Nucleus accumbens (tissue), 56 donors: ENCODE data around the gene PRIM1.
A peak's percentile ranks its signal among the peaks of the same experiment; 100 is the strongest.
"Not testable (repeated sequence)": the region's sequence is repeated elsewhere in the genome, so short reads cannot be mapped to it uniquely, and the experiment has no call there.

ENCODE experiments used
- DNase-seq, 56 donors: peaks; one replicate each; lab custom pipeline; 2025; lab: John Stamatoyannopoulos, UW

PRIM1 gene

DNA sequence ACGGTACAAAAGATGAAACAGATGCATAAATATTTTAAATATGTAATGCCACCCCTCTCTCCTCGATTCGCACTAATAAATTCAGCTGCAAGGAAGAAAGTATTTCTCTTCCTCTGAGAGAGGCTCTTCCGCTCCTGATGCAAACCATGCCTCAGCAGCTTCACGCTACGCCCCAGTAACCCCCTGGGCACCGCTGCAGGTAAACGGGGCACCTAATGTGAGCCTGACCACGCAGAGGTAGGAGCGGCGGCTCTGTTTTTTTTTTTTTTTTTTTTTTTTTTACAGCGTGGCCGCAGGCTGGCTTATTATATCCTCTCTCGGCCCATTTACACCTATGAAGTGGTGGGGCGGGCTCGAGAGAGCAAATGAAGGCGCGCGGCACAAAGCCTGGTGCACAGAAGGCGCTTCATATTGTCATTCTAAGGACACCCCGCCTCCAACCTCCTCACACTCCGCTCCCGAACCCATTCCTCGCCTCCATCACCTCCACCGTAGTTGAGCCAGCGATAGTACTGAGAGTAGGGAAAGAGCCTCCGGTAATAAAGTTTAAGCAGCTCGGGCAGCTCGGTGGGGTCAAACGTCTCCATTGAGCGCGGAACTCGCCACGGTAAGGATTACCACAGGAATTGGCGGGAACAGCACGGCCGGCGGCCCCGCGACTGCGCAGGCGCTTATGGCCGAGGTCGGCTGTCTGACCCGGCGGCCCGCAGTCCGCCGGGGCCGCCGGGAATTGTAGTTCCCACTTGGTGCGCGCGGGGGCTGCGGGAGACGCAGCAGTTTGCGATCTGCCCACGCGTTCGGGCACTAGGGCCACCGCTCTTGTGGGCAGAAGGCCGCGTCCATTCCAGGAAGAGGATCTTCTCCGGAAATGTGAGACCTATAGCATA, at the start of gene PRIM1:
Gene PRIM1, minus strand, starts transcription at position 612 of the 887 bp plus-strand sequence. Its CDS starts 25 bp downstream, at position 587.
- peak in 55 of 56 donors; percentile 20 to 87 (median 73) for DNase-seq

DNA sequence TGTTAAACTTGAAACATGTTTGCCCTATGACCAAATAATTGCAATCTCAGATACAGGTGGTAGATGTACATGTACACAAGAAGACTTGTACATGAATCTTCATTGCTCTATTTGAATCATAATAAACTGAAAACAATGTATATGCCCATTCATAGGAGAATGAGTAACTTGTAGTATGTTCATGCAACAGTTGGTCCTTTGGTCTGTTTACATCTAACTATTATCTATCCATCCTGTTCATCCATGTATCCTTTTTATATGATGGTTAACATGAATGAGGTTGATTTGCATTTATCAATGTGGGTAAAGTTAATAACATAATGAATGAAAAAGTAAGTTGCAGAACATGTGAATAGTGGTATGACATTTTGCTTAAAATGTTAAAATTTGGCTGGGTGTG, 48.1 kb upstream of the PRIM1 start:
- no peak for DNase-seq

DNA sequence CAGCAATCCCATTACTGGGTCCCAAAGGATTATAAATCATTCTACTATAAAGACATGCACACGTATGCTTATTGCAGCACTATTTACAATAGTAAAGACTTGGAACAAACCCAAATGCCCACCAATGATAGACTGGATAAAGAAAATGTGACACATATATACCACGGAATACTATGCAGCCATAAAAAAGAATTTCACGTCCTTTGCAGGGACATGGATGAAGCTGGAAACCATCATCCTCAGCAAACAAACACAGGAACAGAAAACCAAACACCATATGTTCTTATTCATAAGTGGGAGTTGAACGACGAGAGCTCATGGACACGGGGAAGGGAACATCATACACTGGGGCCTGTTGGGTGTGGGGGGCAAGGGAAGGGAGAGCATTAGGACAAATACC, 47.2 kb upstream of the PRIM1 start:
- DNase-seq: not testable (repeated sequence)

DNA sequence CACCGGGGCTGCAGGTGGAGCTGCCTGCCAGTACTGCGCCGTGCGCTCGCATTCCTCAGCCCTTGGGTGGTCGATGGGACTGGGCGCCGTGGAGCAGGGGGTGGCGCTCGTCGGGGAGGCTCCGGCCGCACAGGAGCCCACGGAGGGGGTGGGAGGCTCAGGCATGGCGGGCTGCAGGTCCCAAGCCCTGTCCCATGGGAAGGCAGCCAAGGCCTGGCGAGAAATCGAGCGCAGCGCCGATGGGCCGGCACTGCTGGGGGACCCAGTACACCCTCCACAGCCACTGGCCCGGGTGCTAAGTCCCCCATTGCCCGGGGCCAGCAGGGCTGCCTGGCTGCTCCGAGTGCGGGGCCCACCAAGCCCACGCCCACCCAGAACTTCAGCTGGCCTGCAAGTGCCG, 43.7 kb upstream of the PRIM1 start:
- not testable (repeated sequence) for DNase-seq

DNA sequence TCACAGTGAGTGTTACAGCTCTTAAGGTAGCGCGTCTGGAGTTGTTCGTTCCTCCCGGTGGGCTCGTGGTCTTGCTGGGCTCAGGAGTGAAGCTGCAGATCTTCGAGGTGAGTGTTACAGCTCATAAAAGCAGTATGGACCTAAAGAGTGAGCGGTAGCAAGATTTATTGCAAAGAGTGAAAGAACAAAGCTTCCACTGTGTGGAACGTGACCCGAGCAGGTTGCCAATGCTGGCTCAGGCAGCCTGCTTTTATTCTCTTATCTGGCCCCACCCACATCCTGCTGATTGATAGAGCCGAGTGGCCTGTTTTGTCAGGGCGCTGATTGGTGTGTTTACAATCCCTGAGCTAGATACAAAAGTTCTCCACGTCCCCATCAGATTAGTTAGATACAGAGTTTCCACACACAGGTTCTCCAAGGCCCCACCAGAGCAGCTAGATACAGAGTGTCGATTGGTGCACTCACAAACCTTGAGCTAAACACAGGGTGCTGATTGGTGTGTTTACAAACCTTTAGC, 43.0 kb upstream of the PRIM1 start:
- DNase-seq: not testable (repeated sequence)

DNA sequence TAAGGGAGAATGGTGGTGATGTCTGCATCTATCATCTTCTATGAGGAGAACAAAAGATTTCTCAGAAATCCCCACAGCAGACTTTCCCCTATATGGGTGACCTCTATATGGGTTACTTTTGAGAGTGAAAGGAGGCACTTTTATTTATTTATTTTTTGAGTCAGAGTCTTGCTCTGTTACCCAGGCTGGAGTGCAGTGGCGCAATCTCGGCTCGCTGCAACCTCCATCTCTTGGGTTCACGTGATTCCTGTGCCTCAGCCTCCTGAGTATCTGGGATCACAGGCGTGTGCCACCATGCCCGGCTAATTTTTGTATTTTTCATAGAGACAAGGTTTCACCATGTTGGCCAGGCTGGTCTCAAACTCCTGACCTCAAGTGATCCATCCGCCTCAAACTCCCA, 41.0 kb upstream of the PRIM1 start:
- not testable (repeated sequence) for DNase-seq

DNA sequence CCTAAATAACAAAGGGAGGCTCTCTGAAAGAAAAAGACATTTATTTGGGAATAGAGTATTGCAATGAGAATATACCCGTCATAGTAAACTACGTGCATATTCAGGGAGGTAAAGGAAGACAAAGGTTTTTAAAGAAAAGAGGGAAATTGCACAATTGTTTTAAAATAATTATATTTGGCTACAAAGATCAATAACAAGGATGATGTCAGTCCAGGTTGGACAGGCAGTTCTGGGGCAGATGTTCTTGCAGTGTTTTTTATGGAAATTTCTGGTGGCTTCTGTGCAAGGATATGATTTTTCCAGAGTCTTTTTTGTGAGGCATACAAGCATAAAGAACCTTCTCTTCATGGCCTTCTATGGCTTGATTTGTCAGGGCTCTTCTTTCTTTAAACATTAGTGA, 40.6 kb upstream of the PRIM1 start:
- DNase-seq: no peak

DNA sequence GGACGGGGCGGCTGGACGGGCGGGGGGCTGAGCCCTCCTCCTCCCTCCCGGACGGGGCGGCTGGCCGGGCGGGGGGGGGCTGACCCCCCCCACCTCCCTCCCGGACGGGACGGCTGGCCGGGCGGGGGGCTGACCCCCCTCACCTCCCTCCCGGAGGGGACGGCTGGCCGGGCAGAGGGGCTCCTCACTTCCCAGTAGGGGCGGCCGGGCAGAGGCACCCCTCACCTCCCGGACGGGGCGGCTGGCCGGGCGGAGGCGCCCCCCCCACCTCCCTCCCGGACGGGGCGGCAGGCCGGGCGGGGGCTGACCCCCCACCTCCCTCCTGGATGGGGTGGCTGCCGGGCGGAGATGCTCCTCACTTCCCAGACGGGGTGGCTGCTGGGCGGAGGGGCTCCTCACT, 37.3 kb upstream of the PRIM1 start:
- not testable (repeated sequence) for DNase-seq

DNA sequence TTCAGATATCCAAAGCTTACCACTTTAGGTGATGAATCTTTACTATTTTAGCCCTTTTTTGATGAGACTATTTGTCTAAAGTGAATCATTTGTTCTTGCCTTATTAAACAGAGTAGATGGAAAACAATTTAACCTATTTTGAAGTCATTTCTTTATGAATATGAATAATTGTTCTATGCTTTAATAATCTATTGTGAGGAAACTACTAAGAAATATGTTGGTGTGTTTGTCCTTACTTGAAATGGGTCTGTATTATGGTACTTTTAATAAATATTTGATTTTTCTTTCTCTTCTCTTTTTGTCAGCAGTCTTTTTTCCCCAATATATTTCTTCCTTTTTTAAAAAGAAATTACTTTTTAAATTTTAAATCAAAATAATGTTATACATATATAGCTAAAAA, 35.4 kb upstream of the PRIM1 start:
- no peak for DNase-seq

DNA sequence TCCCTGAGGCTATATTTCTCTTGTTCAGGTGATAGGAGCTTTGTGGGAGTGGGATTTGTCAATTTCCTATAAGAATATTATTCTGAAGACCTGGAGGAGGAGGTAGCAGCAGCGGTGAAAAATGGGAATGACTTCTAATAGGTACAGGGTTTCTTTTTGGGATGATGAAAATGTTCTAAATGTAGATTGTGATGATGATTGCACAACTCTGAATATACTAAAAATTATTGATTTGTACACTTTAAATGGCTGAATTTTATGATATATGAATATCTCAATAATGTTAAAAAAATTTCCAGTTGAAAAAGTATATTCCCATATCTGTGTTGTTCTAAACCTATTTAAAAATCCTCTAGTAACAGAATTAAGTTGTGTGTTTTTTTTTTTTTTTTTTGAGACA, 33.8 kb upstream of the PRIM1 start:
- no peak for DNase-seq

DNA sequence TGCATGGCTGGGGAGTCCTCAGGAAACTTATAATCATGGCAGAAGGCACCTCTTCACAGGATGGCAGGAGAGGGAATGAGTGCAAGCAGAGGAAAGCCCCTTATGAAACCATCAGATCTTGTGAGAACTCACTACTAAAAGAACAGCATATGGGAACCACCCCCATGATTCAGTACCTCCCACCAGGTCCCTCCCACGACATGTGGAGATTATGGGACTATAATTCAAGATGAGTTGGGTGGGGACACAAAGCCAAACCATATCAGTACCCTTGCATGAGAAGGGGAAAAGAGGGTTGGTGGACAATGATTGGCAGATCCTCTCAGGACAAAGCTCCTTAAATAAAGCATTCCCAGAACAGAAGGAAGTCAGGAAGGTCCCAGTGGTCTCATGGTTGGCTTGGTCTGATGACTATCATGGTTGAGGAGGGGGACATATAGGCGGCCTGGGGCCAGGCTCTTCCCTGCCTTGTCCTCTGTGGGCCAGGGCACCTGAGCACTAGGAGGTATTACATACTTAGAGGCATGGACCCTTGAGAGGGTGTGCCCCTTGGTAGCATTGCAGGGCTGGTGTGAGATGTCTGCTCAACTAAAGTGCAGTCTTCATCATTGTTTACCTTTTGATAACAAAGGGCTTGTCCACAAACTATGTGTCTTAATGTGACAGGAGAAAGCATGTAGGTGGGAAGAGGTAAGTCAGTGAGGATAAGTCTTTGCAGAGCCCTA, 33.2 kb upstream of the PRIM1 start:
- DNase-seq: no peak

DNA sequence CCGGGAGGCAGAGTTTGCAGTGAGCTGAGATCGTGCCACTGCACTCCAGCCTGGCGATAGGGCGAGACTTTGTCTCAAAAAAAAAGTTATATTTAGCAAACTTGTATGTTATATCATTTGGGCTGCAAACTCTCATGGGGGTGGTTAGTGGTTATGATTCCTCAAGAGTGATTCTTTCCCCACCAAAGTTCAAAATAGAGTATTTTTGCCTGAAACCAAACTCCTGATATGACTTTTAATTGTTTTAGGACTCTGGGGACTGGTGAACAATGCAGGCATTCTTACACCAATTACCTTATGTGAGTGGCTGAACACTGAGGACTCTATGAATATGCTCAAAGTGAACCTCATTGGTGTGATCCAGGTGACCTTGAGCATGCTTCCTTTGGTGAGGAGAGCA, 29.6 kb upstream of the PRIM1 start:
- no peak for DNase-seq

DNA sequence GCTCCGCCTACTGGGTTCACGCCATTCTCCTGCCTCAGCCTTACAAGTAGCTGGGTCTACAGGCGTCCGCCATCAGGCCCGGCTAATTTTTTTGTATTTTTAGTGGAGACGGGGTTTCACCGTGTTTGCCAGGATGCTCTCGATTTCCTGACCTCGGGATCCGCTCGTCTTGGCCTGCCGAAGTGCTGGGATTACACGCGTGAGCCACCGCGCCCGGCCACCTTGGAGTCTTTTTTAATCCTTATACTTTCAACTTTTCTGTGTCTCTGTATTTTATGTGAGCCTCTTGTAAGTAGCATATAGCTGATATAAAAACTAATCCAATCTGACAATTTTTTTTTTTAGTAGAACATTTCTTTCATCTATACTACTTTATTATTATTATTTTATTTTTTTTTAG, 26.6 kb upstream of the PRIM1 start:
- no peak for DNase-seq

DNA sequence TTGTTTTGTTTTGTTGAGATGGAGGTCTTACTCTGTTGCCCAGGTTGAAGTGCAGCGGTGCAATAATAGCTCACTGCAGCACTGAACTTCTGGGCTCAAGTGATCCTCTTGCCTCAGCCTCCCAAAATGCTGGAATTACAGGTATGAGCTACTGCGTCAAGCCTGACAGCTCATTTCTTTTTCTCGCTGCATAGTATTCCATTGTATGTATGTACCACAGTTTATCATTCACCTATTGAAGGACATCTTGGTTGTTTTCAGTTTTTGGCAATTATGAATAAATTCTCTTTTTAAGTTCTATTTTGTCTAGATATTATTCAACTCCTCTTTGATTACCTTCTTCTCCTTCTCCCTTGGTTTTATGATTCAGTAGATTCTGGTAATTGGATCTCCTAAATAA, 24.5 kb upstream of the PRIM1 start:
- DNase-seq: no peak

DNA sequence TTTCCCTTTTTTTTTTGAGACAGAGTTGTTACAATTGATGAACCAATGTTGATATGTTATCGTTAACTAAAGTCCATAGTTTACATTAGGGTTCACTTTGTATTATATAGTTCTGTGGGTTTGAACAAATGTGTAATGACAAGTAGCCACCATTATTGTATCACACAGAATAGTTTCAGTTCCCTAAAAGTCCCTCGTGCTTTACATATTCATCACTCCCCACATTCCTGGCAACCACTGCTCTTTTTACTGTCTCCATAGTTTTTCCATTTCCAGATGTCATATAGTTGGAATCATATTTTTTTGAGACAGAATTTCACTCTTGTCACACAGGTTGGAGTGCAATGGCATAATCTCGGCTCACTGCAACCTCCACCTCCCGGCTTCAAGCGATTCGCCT, 23.5 kb upstream of the PRIM1 start:
- DNase-seq: no peak

DNA sequence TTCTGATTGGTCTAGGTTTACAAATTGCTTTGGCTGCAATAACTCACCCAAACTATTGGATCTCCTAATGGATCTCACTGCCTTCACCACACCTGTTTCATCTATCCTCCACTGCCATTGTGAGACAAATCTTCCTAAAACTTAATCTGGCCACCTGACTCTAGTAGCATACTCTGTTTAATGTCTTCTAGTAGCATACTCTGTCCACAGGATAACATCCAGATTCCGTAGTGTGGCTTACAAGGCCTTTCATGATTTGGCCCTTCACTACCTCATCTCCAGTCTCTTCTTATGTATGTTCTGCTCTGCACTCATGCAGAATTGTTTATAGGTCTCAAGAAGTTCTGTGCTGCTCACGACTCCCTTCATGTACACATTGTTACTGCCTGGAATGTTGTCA, 21.0 kb upstream of the PRIM1 start:
- DNase-seq: no peak

DNA sequence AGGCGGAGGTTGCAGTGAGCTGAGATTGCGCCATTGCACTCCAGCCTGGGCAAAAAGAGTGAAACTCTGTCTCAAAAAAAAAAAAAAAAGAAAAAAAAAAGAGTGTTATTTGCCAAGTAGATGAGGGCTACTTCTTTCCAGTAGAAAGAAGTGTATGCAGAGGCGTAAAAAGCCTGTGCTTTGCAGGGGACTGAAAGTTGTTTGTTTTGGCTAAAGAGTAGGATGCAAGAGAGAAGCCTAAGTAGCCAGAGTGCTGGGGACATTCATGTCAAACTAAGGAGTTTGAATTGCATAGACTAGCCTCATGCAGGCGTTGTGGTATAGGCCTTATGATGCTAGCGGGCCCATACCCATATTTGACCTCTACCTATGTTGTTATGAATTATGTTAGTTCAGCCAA, 20.5 kb upstream of the PRIM1 start:
- no peak for DNase-seq

DNA sequence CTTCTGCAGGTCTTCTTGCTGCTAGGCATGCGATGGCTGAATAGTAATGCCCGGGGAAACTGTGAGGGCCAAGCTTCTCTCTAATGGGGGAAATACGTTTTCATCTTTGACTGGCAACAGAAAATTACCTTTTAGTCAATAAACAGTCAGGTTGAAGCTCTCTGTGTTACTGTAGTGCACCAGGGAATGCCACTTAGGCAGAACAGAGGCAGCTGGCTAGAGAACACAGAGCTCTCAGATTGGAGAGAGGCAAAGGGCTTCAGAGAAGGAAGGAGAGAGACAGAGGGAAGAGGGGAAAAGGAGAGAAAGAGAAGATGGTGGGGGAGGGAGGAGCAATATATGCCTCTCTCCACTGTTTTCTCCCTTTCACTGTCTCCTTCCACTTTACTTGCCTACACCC, 17.7 kb upstream of the PRIM1 start:
- DNase-seq: no peak

DNA sequence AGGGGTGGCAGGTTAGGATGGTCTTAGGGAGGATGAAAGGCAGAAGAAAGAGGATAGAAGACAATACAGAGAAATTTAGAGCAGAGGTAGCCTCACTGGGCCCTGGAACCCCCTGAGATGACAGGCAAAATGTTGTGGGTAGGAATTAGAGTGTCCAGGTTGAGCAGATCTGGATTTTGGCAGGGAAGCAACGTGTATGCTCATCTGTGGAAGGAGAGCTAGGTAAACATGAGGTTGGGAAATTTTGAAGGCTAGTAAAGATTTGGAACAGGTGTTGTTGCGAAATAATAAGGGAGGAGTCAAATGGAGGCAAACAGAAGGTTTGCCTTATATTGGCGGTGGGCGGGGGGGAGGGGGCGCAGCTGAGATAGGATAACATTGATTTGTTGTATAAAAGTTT, 16.3 kb upstream of the PRIM1 start:
- no peak for DNase-seq

DNA sequence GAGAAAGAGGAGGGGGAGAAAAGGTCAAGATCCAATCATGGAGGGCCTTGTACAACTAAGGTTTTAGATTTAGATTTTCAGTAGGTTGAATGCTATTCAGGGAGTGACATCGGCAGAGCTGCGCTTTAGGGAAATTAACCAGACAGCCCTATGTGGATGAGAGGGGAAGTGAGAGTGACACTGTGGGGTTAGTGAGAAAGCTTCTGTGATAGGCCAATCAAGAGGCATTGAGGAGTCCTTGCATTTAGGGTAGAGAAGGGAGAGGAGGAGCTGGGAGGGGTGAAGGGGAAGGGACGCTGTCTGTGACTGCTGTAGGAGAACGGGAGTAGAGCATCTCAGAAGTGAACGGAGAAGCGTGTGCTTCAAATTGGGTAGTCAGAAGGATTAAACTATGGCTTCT, 14.4 kb upstream of the PRIM1 start:
- DNase-seq: peak in 7 of 56 donors; percentile 3 to 13 (median 3)

DNA sequence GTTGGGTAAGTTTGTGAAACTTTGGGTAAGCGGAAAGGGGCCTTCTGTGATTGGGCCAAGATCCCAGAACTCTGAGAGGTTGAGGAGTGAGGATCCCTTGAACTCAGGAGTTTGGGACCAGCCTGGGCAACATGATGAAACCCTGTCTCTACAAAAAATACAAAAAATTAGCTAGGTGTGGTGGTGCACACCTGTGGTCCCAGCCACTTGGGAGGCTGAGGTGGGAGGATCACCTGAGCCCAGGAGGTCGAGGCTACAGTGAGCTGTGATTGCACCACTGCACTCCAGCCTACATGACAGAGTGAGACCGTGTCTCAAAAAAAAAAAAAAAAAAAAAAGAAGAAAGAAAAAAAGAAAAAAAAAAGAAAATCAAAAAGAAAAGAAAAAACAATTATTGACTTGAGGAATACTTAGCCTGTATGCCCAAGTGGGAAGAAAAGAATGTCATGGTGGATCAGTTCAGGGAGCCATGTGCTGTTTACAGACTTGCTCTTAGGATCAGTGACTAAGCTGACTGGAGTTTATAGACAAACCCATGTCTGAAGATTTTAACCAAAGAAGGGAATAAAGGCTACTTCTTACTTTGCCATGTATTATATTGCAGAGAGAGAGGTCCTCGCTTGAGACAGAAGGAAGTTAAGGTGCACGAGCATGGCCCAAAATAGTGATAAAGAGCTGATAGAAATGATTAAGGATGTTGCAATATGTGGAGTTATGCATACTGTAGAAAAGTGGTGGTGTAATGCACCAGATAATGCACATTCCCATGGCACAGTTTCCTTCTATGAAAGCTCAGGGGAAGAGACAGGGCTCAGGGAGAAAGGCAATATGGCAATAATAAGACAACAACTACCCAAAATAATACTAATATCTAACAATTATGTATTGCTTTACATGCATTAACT, 11.9 kb upstream of the PRIM1 start:
- DNase-seq: no peak
